HEK293 (cell line): Measurements from ENCODE around the gene LCN6.

ENCODE experiments used
- CTCF ChIP-seq: fragments of 450-650 bp; formaldehyde crosslinking; IDR thresholded peaks from 2 replicates; pipeline ENCODE4 v1.5.1; 2016; ENCODE audit warnings: missing biosample characterization, missing genetic modification characterization
- HOXD13 ChIP-seq: sonication (generic); formaldehyde crosslinking; IDR thresholded peaks from 2 replicates; pipeline ENCODE4 v1.8.0; 2022; ENCODE audit warnings: missing genetic modification reagents, borderline replicate concordance
- ZNF112 ChIP-seq: fragments of 450-650 bp; formaldehyde crosslinking; IDR thresholded peaks from 2 replicates; pipeline ENCODE4 v1.5.0; 2017; ENCODE audit warnings: missing biosample characterization, missing genetic modification characterization
- ZNF174 ChIP-seq: fragments of 450-650 bp; formaldehyde crosslinking; IDR thresholded peaks from 2 replicates; pipeline ENCODE4 v1.5.0; 2017; ENCODE audit warnings: missing biosample characterization, mild to moderate bottlenecking, missing genetic modification characterization
- ZNF580 ChIP-seq: fragments of 450-650 bp; formaldehyde crosslinking; IDR thresholded peaks from 2 replicates; pipeline ENCODE4 v1.5.1; 2016; ENCODE audit warnings: missing biosample characterization, missing genetic modification characterization
- ZXDB ChIP-seq: fragments of 450-650 bp; formaldehyde crosslinking; IDR thresholded peaks from 2 replicates; pipeline ENCODE4 v1.5.1; 2016; ENCODE audit warnings: missing biosample characterization, missing genetic modification characterization

GRCh38 chr9:136717399-136717798 is 30.9 kb downstream of the LCN6 start:
- TF ChIP-seq ZNF174 (no peak), ZNF112 (tag by site-specific recombination) (no peak), ZNF580 (tag by site-specific recombination) (no peak), HOXD13 (CRISPR knock-in tag) (no peak), ZXDB (tag by site-specific recombination) (no peak), CTCF (tag by site-specific recombination) (no peak)
